ENCODE measurements around the gene HSPA12A.

HSPA12A gene

GRCh38 chr10:116690356-116691322 is 51.7 kb downstream of the HSPA12A start:
- Histone ChIP-seq H3K36me3 (ENCODE audit: control insufficient read depth, insufficient read depth, low read length) (no peaks in the 10 kb centered on the region), H3K27me3 (ENCODE audit: control insufficient read depth, insufficient read depth, low read length) (no peaks in the 10 kb centered on the region; the same call in 1 of the 2 replicates), H3K9ac (ENCODE audit: low read depth, low read length) (no peak overlapping the region), H3K9me3 (ENCODE audit: control insufficient read depth, insufficient read depth, low read length) (no peaks in the 10 kb centered on the region), H3K4me3 (ENCODE audit: low read depth, low read length) (no peak overlapping the region), H3K4me1 (ENCODE audit: control insufficient read depth, insufficient read depth, low read length) (peaks cover 19% of the 10 kb centered on the region), H3K27ac (ENCODE audit: low read depth, low read length) (no peak overlapping the region)

DNA sequence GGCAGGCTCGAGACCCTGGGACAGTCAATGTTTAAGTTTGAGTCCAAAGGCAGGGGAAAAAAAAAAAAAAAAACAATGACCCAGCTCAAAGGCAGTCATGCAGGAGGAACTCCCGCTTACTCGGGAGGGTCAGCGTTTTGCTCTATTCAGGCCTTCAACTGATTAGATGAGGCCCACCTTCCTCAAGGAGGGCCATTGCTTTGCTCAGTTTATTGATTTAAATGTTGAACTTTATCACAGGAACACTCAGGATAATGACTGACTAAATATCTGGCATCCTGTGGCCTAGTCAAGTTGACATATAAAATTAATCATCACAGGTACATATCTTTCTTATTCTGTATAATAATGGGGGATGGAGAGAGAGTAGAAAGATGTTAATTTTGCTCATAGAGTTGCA is 52.6 kb downstream of the HSPA12A start:
- H3K36me3 ChIP-seq (ENCODE audit: control insufficient read depth, insufficient read depth, low read length), result no peaks in the 10 kb centered on the region
- H3K4me1 ChIP-seq (ENCODE audit: control insufficient read depth, insufficient read depth, low read length), result peaks cover 19% of the 10 kb centered on the region
- no peak overlapping the region for H3K9ac ChIP-seq (ENCODE audit: low read depth, low read length)
- no peaks in the 10 kb centered on the region for H3K9me3 ChIP-seq (ENCODE audit: control insufficient read depth, insufficient read depth, low read length)
- no peak overlapping the region for H3K27ac ChIP-seq (ENCODE audit: low read depth, low read length)
- no peak overlapping the region for H3K4me3 ChIP-seq (ENCODE audit: low read depth, low read length)
- no peaks in the 10 kb centered on the region; the same call in 1 of the 2 replicates for H3K27me3 ChIP-seq (ENCODE audit: control insufficient read depth, insufficient read depth, low read length)

DNA sequence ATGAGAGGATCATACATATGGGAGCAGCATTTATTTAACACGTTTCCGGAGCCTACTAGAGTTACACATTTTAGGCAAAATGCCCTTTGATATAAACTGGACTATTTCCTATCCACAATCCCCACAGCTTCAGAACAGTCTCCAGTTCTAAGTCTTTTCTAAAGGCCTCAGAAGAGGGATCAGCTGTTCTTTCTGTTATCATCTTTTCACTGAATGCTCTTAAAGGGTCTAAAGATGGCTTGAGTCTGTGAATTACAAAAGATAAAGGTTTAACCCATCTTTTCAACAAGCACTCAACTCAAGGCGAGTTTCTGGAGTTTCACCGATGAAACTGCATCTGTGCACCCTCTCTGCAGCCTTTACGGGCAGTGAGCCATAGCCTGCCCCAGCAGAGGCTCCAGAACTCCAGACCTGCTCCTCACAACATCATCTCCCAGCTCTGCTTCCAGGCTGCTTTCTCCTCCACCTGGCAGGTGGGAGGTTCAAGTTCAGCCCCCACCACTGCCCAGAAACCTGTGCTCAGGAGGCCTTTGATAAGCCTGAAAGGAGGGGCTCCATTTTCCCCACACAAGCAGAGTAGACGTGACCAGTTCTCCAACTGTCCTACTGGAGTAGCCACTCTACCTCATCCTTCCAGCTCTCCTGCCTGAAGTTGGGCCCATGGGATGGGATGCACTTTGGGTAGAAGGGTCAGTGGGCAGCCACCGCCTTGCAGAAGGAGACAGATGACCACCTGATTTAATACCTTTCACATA is 53.4 kb downstream of the HSPA12A start:
- no peak overlapping the region for H3K9ac ChIP-seq (ENCODE audit: low read depth, low read length)
- no peaks in the 10 kb centered on the region for H3K9me3 ChIP-seq (ENCODE audit: control insufficient read depth, insufficient read depth, low read length)
- H3K27me3 ChIP-seq (ENCODE audit: control insufficient read depth, insufficient read depth, low read length), result no peaks in the 10 kb centered on the region; the same call in 1 of the 2 replicates
- H3K27ac ChIP-seq (ENCODE audit: low read depth, low read length), result no peak overlapping the region
- H3K4me3 ChIP-seq (ENCODE audit: low read depth, low read length), result no peak overlapping the region
- no peaks in the 10 kb centered on the region for H3K36me3 ChIP-seq (ENCODE audit: control insufficient read depth, insufficient read depth, low read length)
- peaks cover 12% of the 10 kb centered on the region for H3K4me1 ChIP-seq (ENCODE audit: control insufficient read depth, insufficient read depth, low read length)

DNA sequence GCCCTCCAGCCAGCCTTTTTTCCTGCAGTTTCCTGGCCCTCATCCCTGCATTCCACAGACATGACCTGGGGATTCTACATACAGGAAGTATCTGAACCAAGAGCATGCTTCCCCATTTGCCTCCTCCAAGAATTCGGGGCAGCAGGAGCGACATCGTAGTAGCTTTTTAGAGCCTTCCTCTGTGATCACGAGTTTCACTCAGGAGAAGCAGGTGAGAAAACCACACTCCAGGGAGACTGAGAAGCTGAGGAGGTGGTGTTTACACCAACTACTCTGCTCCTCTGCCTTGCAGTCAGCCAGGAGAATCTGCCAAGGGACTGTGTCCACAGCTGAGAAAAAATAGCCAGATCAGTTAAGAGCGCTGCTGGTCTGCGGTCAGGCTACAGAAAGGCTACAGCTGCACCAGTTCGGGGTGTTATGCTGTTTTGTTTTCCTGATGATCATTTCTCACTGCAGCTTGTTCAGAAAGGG is 54.1 kb downstream of the HSPA12A start:
- no peaks in the 10 kb centered on the region for H3K9me3 ChIP-seq (ENCODE audit: control insufficient read depth, insufficient read depth, low read length)
- no peaks in the 10 kb centered on the region for H3K36me3 ChIP-seq (ENCODE audit: control insufficient read depth, insufficient read depth, low read length)
- no peak overlapping the region for H3K4me3 ChIP-seq (ENCODE audit: low read depth, low read length)
- H3K27ac ChIP-seq (ENCODE audit: low read depth, low read length), result no peak overlapping the region
- no peak overlapping the region for H3K9ac ChIP-seq (ENCODE audit: low read depth, low read length)
- no peaks in the 10 kb centered on the region; the same call in 1 of the 2 replicates for H3K27me3 ChIP-seq (ENCODE audit: control insufficient read depth, insufficient read depth, low read length)
- peaks cover 10% of the 10 kb centered on the region for H3K4me1 ChIP-seq (ENCODE audit: control insufficient read depth, insufficient read depth, low read length)

DNA sequence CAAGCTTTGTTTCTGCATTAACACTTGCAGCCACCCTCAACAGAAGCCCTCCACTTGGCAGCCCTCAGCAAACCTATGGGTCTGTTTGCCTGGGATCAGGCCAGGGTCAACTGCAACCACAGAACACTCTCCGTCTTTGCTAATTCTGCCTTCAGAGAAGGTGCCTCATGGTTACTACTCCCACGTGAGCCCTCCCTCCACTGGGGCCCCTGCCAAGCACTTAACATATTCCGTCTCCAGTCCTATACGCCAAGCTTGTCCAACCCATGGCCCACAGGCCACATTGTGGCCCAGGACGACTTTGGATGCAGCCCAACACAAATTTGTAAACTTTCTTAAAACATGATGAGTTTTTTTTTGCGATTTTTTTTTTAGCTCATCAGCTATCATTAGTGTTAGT is 54.7 kb downstream of the HSPA12A start:
- Histone ChIP-seq H3K9ac (ENCODE audit: low read depth, low read length) (no peak overlapping the region), H3K27me3 (ENCODE audit: control insufficient read depth, insufficient read depth, low read length) (no peaks in the 10 kb centered on the region; the same call in 1 of the 2 replicates), H3K36me3 (ENCODE audit: control insufficient read depth, insufficient read depth, low read length) (no peaks in the 10 kb centered on the region), H3K9me3 (ENCODE audit: control insufficient read depth, insufficient read depth, low read length) (no peaks in the 10 kb centered on the region), H3K27ac (ENCODE audit: low read depth, low read length) (no peak overlapping the region), H3K4me1 (ENCODE audit: control insufficient read depth, insufficient read depth, low read length) (peaks cover 10% of the 10 kb centered on the region), H3K4me3 (ENCODE audit: low read depth, low read length) (no peak overlapping the region)

DNA sequence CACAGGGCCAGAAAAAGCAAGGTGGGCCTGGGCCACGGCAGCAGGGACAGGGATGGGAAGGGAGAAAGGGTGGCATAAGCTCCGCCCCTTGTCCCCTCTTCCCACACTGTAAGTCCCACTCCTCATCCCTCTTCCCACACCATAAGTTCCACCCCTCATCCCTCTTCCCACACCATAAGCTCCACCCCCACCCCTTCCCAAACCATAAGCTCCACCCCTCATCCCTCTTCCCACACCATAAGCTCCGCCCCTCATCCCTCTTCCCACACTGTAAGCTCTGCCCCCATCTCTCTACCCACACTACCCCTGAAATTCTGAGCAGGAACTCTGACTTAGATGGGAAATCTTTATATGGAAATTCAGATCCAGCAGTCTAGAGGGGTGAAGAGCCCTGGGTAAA is 55.7 kb downstream of the HSPA12A start:
- Histone ChIP-seq H3K36me3 (ENCODE audit: control insufficient read depth, insufficient read depth, low read length) (no peaks in the 10 kb centered on the region), H3K4me3 (ENCODE audit: low read depth, low read length) (no peak overlapping the region), H3K4me1 (ENCODE audit: control insufficient read depth, insufficient read depth, low read length) (peaks cover 10% of the 10 kb centered on the region), H3K27ac (ENCODE audit: low read depth, low read length) (no peak overlapping the region), H3K9me3 (ENCODE audit: control insufficient read depth, insufficient read depth, low read length) (no peaks in the 10 kb centered on the region), H3K9ac (ENCODE audit: low read depth, low read length) (no peak overlapping the region), H3K27me3 (ENCODE audit: control insufficient read depth, insufficient read depth, low read length) (no peaks in the 10 kb centered on the region; the same call in 1 of the 2 replicates)

GRCh38 chr10:116685807-116686206 is 56.6 kb downstream of the HSPA12A start:
- H3K9me3 ChIP-seq (ENCODE audit: control insufficient read depth, insufficient read depth, low read length), result no peaks in the 10 kb centered on the region
- H3K4me1 ChIP-seq (ENCODE audit: control insufficient read depth, insufficient read depth, low read length), result peaks cover 6% of the 10 kb centered on the region
- no peak overlapping the region for H3K27ac ChIP-seq (ENCODE audit: low read depth, low read length)

DNA sequence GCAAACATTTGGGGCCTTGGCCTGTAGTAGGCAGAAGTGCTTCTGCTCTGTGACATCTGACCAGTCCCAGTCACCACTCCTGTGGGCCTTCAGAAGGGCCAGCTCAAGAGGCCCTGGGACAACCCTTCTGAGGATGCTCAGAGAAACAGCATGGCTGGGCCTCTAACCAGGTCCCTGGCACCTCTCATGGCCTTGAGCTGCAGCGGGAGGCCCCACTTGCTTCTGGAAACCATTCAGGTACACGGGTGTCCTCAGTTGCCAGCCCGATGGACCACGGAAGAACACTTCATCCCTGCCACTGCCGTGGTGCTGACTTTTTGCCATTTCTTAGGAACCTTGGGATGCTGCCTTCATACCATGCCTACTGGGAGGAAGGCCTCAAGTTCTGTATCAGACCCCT is 57.6 kb downstream of the HSPA12A start:
- Histone ChIP-seq H3K4me3 (ENCODE audit: low read depth, low read length) (no peak overlapping the region), H3K27ac (ENCODE audit: low read depth, low read length) (no peak overlapping the region), H3K9ac (ENCODE audit: low read depth, low read length) (no peak overlapping the region), H3K9me3 (ENCODE audit: control insufficient read depth, insufficient read depth, low read length) (no peaks in the 10 kb centered on the region), H3K4me1 (ENCODE audit: control insufficient read depth, insufficient read depth, low read length) (no peaks in the 10 kb centered on the region), H3K27me3 (ENCODE audit: control insufficient read depth, insufficient read depth, low read length) (no peaks in the 10 kb centered on the region), H3K36me3 (ENCODE audit: control insufficient read depth, insufficient read depth, low read length) (no peaks in the 10 kb centered on the region)

More at GRCh38 chr10:116685807-116686206, 56.6 kb downstream of the HSPA12A start:
- H3K36me3 ChIP-seq (ENCODE audit: control insufficient read depth, insufficient read depth, low read length), result no peaks in the 10 kb centered on the region
- H3K27me3 ChIP-seq (ENCODE audit: control insufficient read depth, insufficient read depth, low read length), result no peaks in the 10 kb centered on the region
- no peak overlapping the region for H3K9ac ChIP-seq (ENCODE audit: low read depth, low read length)
- no peak overlapping the region for H3K4me3 ChIP-seq (ENCODE audit: low read depth, low read length)

DNA sequence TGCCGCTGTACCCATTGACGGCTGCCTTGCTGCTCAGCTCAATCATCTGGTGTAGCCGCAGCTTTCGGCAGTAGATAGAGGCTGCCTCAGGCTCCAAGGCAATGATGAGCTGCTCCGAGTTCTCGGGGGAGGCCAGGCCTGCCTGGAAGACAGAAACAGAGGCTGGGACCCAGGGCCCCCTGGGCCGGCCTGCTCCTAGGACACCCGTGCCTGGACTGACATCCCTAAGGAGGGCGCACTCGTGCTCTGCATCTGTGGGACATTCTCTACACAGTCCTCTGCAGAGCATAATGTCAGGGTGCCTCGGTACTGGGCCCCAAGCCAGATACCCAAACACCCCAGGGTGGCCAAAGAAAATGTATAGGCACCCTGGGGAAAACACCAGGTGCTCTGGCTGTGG is 58.5 kb downstream of the HSPA12A start:
- Histone ChIP-seq H3K27ac (ENCODE audit: low read depth, low read length) (no peak overlapping the region), H3K27me3 (ENCODE audit: control insufficient read depth, insufficient read depth, low read length) (no peaks in the 10 kb centered on the region), H3K9ac (ENCODE audit: low read depth, low read length) (no peak overlapping the region), H3K36me3 (ENCODE audit: control insufficient read depth, insufficient read depth, low read length) (no peaks in the 10 kb centered on the region), H3K4me1 (ENCODE audit: control insufficient read depth, insufficient read depth, low read length) (no peaks in the 10 kb centered on the region), H3K4me3 (ENCODE audit: low read depth, low read length) (no peak overlapping the region), H3K9me3 (ENCODE audit: control insufficient read depth, insufficient read depth, low read length) (no peaks in the 10 kb centered on the region)

DNA sequence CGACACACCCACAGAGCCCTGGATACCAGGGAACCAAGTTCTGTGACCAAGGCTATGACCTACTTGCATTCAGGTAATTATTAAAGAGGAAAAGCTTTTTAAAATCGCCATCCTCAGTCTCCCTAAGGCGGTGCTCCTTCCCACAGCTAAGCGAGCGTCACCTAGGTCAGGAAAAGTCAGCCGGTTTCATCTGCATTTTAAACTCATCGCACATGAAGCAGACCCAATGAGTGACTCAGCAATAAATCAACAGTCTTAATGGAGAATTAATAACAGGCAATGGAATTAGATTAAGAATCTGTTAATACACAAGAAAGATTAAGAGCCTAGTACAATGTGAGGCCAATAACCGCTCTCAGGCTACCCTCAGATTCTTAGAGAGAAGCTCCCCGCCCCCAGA is 59.2 kb downstream of the HSPA12A start:
- Histone ChIP-seq H3K27ac (ENCODE audit: low read depth, low read length) (no peak overlapping the region), H3K9me3 (ENCODE audit: control insufficient read depth, insufficient read depth, low read length) (no peaks in the 10 kb centered on the region), H3K27me3 (ENCODE audit: control insufficient read depth, insufficient read depth, low read length) (no peaks in the 10 kb centered on the region)

DNA sequence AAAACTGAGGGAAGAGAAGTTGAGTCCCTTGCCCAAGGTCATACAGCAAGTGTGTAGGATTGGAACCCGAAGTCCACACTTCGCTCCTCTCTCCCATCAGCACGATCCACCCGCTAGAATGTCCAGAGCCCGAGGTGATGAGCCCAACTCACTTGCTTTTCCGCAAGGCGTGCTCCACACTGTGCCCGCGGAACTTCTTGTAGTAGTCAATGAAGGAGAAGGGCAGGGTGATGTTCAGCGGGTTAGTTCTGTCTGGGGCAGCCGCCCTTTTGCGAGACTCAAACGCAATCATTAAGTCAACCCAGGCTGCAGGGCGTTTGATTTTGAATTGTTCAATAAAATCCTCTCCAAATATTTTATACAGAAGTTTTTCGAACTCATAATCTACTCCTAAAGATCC is 63.0 kb downstream of the HSPA12A start:
- Histone ChIP-seq H3K4me3 (ENCODE audit: low read depth, low read length) (no peak overlapping the region), H3K9ac (ENCODE audit: low read depth, low read length) (no peak overlapping the region), H3K4me1 (ENCODE audit: control insufficient read depth, insufficient read depth, low read length) (peaks cover 9% of the 10 kb centered on the region), H3K9me3 (ENCODE audit: control insufficient read depth, insufficient read depth, low read length) (no peaks in the 10 kb centered on the region), H3K27ac (ENCODE audit: low read depth, low read length) (no peak overlapping the region), H3K36me3 (ENCODE audit: control insufficient read depth, insufficient read depth, low read length) (no peaks in the 10 kb centered on the region), H3K27me3 (ENCODE audit: control insufficient read depth, insufficient read depth, low read length) (no peaks in the 10 kb centered on the region; the same call in 1 of the 2 replicates)

More for the DNA sequence above, 59.2 kb downstream of the HSPA12A start:
- Histone ChIP-seq H3K9ac (ENCODE audit: low read depth, low read length) (no peak overlapping the region), H3K4me3 (ENCODE audit: low read depth, low read length) (no peak overlapping the region), H3K4me1 (ENCODE audit: control insufficient read depth, insufficient read depth, low read length) (no peaks in the 10 kb centered on the region), H3K36me3 (ENCODE audit: control insufficient read depth, insufficient read depth, low read length) (no peaks in the 10 kb centered on the region)
